Measurements from ENCODE around the gene CBX7.
A peak's percentile ranks its signal among the peaks of the same experiment; 100 is the strongest.

Gene CBX7

GRCh38 chr22:39152511-39153219, at the start of gene CBX7:
Gene CBX7 (minus strand): TSS chr22:39152680. CDS start chr22:39152444, 236 bp downstream.
- TF ChIP-seq ZBTB7A (IDR thresholded peaks at IDR 0.05; ENCODE audit: low read depth) (no peak; the same call in 1 of the 2 replicates), NFIC (IDR thresholded peaks at IDR 0.05) (peak; percentile 49), EGR1 (IDR thresholded peaks at IDR 0.05) (peak; percentile 33; the same call in 1 of the 2 replicates), YY1 (IDR thresholded peaks at IDR 0.05; ENCODE audit: low read depth) (no peak), CEBPB (IDR thresholded peaks at IDR 0.05) (no peak), CREB1 (IDR thresholded peaks at IDR 0.05; ENCODE audit: low read depth) (0 out of 2 replicates have a peak, but pooled peaks have one; percentile 26), TCF12 (IDR thresholded peaks at IDR 0.05; ENCODE audit: low read depth) (0 out of 2 replicates have a peak, but pooled peaks have one; percentile 36), TAF1 (IDR thresholded peaks at IDR 0.05; ENCODE audit: low read depth) (peak; percentile 34; the same call in 1 of the 2 replicates)
- TF ChIP-seq, protein P1, sequence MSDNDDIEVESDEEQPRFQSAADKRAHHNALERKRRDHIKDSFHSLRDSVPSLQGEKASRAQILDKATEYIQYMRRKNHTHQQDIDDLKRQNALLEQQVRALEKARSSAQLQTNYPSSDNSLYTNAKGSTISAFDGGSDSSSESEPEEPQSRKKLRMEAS (IDR thresholded peaks at IDR 0.05): peak; percentile 84

DNA sequence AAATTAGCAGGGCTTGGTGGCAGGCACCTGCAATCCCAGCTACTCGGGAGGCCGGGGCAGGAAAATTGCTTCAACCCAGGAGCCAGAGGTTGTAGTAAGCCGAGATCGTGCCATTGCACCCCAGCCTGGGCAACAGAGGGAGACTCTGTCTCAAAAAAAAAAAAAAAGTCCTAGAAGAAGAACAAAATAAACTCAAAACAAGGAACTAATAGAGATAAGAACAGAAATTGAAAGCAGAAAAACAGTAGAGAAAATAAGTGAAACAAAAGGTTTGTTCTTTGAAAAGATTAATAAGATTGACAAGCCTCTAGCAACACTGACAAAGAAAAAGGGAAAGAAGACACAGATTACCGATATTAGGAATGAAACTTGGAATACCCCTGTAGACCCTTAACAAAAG, 45.1 kb upstream of the CBX7 start:
- TF ChIP-seq TAF1 (IDR thresholded peaks at IDR 0.05; ENCODE audit: low read depth) (no peak), NFIC (IDR thresholded peaks at IDR 0.05) (no peak), CEBPB (IDR thresholded peaks at IDR 0.05) (no peak), CREB1 (IDR thresholded peaks at IDR 0.05; ENCODE audit: low read depth) (no peak), ZBTB7A (IDR thresholded peaks at IDR 0.05; ENCODE audit: low read depth) (no peak), TCF12 (IDR thresholded peaks at IDR 0.05; ENCODE audit: low read depth) (no peak)
- TF ChIP-seq, protein P2, sequence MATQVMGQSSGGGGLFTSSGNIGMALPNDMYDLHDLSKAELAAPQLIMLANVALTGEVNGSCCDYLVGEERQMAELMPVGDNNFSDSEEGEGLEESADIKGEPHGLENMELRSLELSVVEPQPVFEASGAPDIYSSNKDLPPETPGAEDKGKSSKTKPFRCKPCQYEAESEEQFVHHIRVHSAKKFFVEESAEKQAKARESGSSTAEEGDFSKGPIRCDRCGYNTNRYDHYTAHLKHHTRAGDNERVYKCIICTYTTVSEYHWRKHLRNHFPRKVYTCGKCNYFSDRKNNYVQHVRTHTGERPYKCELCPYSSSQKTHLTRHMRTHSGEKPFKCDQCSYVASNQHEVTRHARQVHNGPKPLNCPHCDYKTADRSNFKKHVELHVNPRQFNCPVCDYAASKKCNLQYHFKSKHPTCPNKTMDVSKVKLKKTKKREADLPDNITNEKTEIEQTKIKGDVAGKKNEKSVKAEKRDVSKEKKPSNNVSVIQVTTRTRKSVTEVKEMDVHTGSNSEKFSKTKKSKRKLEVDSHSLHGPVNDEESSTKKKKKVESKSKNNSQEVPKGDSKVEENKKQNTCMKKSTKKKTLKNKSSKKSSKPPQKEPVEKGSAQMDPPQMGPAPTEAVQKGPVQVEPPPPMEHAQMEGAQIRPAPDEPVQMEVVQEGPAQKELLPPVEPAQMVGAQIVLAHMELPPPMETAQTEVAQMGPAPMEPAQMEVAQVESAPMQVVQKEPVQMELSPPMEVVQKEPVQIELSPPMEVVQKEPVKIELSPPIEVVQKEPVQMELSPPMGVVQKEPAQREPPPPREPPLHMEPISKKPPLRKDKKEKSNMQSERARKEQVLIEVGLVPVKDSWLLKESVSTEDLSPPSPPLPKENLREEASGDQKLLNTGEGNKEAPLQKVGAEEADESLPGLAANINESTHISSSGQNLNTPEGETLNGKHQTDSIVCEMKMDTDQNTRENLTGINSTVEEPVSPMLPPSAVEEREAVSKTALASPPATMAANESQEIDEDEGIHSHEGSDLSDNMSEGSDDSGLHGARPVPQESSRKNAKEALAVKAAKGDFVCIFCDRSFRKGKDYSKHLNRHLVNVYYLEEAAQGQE (IDR thresholded peaks at IDR 0.05; ENCODE audit: low read depth): no peak

GRCh38 chr22:39194098-39194497, 41.6 kb upstream of the CBX7 start:
- TF ChIP-seq TEAD4 (IDR thresholded peaks at IDR 0.05): no peak
- no peak for TF ChIP-seq EP300 (IDR thresholded peaks at IDR 0.05; ENCODE audit: borderline replicate concordance)
- TF ChIP-seq TAF1 (IDR thresholded peaks at IDR 0.05; ENCODE audit: low read depth): no peak
- TF ChIP-seq ZBTB7A (IDR thresholded peaks at IDR 0.05; ENCODE audit: low read depth): no peak
- TF ChIP-seq YY1 (IDR thresholded peaks at IDR 0.05; ENCODE audit: low read depth): no peak
- no peak for TF ChIP-seq TCF12 (IDR thresholded peaks at IDR 0.05; ENCODE audit: low read depth)
- TF ChIP-seq EGR1 (IDR thresholded peaks at IDR 0.05): no peak

GRCh38 chr22:39188809-39189208, 36.3 kb upstream of the CBX7 start:
- TF ChIP-seq RAD21 (IDR thresholded peaks at IDR 0.05; ENCODE audit: low read depth) (no peak), TAF1 (IDR thresholded peaks at IDR 0.05; ENCODE audit: low read depth) (no peak), EP300 (IDR thresholded peaks at IDR 0.05; ENCODE audit: borderline replicate concordance) (no peak), CEBPB (IDR thresholded peaks at IDR 0.05) (no peak), CREB1 (IDR thresholded peaks at IDR 0.05; ENCODE audit: low read depth) (no peak), FOXM1 (IDR thresholded peaks at IDR 0.05; ENCODE audit: borderline replicate concordance, low read depth) (no peak)
- TF ChIP-seq, protein P2 (IDR thresholded peaks at IDR 0.05; ENCODE audit: low read depth): no peak
- TF ChIP-seq, protein P3, sequence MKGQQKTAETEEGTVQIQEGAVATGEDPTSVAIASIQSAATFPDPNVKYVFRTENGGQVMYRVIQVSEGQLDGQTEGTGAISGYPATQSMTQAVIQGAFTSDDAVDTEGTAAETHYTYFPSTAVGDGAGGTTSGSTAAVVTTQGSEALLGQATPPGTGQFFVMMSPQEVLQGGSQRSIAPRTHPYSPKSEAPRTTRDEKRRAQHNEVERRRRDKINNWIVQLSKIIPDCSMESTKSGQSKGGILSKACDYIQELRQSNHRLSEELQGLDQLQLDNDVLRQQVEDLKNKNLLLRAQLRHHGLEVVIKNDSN (IDR thresholded peaks at IDR 0.05): no peak

DNA sequence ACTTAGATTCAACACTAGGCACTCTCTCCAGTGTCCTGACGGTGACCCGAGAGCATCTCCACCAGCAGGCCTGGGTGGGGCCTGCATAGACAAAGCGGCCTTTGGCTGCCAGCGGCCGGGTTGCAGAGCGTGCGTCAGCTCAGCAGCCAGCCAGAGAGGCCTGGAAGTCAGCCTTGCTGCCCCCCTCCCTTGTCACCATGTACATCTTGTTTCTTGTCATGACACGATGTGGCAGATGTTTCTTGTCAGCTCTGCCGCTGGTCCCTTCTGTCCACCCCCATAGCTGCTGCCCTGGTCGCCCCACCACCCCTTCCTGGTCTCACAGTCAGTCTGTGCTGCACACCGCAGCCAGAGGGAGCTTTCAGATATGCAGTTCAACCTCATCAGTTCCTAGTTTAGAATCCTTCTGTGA, 33.1 kb upstream of the CBX7 start:
- TF ChIP-seq, protein P1 (IDR thresholded peaks at IDR 0.05): no peak
- TF ChIP-seq CEBPB (IDR thresholded peaks at IDR 0.05): no peak
- no peak for TF ChIP-seq EP300 (IDR thresholded peaks at IDR 0.05; ENCODE audit: borderline replicate concordance)
- TF ChIP-seq FOXM1 (IDR thresholded peaks at IDR 0.05; ENCODE audit: borderline replicate concordance, low read depth): no peak
- no peak for TF ChIP-seq ZBTB7A (IDR thresholded peaks at IDR 0.05; ENCODE audit: low read depth)
- TF ChIP-seq TAF1 (IDR thresholded peaks at IDR 0.05; ENCODE audit: low read depth): no peak
- TF ChIP-seq TCF12 (IDR thresholded peaks at IDR 0.05; ENCODE audit: low read depth): no peak
- no peak for TF ChIP-seq RAD21 (IDR thresholded peaks at IDR 0.05; ENCODE audit: low read depth)
- TF ChIP-seq, protein P2 (IDR thresholded peaks at IDR 0.05; ENCODE audit: low read depth): no peak
- no peak for TF ChIP-seq TEAD4 (IDR thresholded peaks at IDR 0.05)
- TF ChIP-seq NFIC (IDR thresholded peaks at IDR 0.05): no peak
- TF ChIP-seq, protein P3 (IDR thresholded peaks at IDR 0.05): no peak
- no peak for TF ChIP-seq CREB1 (IDR thresholded peaks at IDR 0.05; ENCODE audit: low read depth)
- TF ChIP-seq YY1 (IDR thresholded peaks at IDR 0.05; ENCODE audit: low read depth): no peak
- no peak for TF ChIP-seq EGR1 (IDR thresholded peaks at IDR 0.05)

All from Ishikawa (cell line).